Thyroid gland (tissue), 4 donors: Measurements from ENCODE around the gene REN. TPM values are rescaled to one million over a fixed set of nuclear protein-coding genes. Genes with fewer than 3 reads are reported as not detected.

ENCODE experiments used
- DNase-seq, 2 donors: peaks; one replicate each; pipeline ENCODE4 v3.0.0-alpha.2; 2019
- H3K27ac ChIP-seq, 3 donors: fragments of 200-600 bp; sonication (generic); 1 replicate in 2 of 3; 2 replicates in 1 of 3; pipeline ENCODE4 v1.5.1; 2016 to 2019; ENCODE audit warnings: mild to moderate bottlenecking in 1 of 3, moderate library complexity in 1 of 3
- H3K27me3 ChIP-seq: fragments of 200-600 bp; sonication (generic); one replicate; pipeline ENCODE4 v1.5.1; 2019
- H3K36me3 ChIP-seq, 2 donors: fragments of 200-600 bp; sonication (generic); one replicate each; pipeline ENCODE4 v1.5.1; 2016 to 2019
- H3K4me1 ChIP-seq, 2 donors: fragments of 200-600 bp; sonication (generic); one replicate each; pipeline ENCODE4 v1.5.1; 2017 to 2019
- H3K4me3 ChIP-seq, 3 donors: fragments of 200-600 bp; sonication (generic); replicated peaks in 1 of 3; 1 replicate in 2 of 3; 2 replicates in 1 of 3; pipeline ENCODE4 v1.5.1; 2016; ENCODE audit warnings: mild to moderate bottlenecking in 1 of 3
- H3K9me3 ChIP-seq: fragments of 200-600 bp; sonication (generic); one replicate; pipeline ENCODE4 v1.5.1; 2017
- CTCF ChIP-seq, 6 experiments: fragments of 200-600 bp in 3 of 6; fragments of 450-650 bp in 3 of 6; sonication (generic) in 3 of 6; IDR thresholded peaks; one replicate each; pipeline ENCODE4 v1.5.1; 2016 to 2019; ENCODE audit warnings: antibody characterized with exemption in 6 of 6, mild to moderate bottlenecking in 2 of 6, inconsistent platforms in 1 of 6, moderate library complexity in 1 of 6
- POLR2A ChIP-seq, 2 donors: fragments of 450-650 bp; IDR thresholded peaks; one replicate each; pipeline ENCODE4 v1.6.1; 2017; ENCODE audit warnings: antibody characterized with exemption in 2 of 2, mild to moderate bottlenecking in 2 of 2, moderate library complexity in 1 of 2
- WGBS, 2 donors: methylation state at CpG; one replicate each; pipeline ENCODE4 v1.1.5; 2017; 5-methylcytosine and 5-hydroxymethylcytosine counted together
- intact Hi-C: fragments of 100-400 bp; cut with DNase I; formaldehyde crosslinking; loops from one replicate; pipeline ENCODE4 v1.15.1; 2023
- total RNA-seq, 4 donors: library from RNA; depleted of rRNA; stranded (reverse); fragments of >200 nt; gene quantifications; one replicate each; pipeline ENCODE4 v1.2.3, GENCODE V29; 2016

The REN gene
- total RNA-seq, 4 donors from 2014 or later = not detected

- Histone ChIP-seq H3K27ac (peak overlapping the region; percentile 68 to 95 (median 87)), H3K4me3 (peak overlapping the region in 1 of 3 donors; percentile 21), H3K36me3 (peaks cover 11 to 23% of the 10 kb centered on the region in 2 donors), H3K27me3 (no peaks in the 10 kb centered on the region), H3K9me3 (no peaks in the 10 kb centered on the region), H3K4me1 (peaks cover 38 to 40% of the 10 kb centered on the region in 2 donors)
- intact Hi-C loops = loop anchor here (5.0 kb wide), 2 partner anchors 42 to 267 kb away; partner anchors contain the start of gene SNRPE
- 4 to 20% methylated on average over 24 to 27 of the region's 29 CpGs for WGBS, 2 donors
- peak; percentile 74 to 93 (median 82) for TF ChIP-seq CTCF (IDR thresholded peaks at IDR 0.05)
- TF ChIP-seq POLR2A (IDR thresholded peaks at IDR 0.05) = peak in 1 of 2 donors; percentile 48
- peak; percentile 86 to 87 for DNase-seq
Measured at GRCh38 chr1:204128964-204129896, 36.9 kb downstream of the REN start.

- peaks cover 38 to 40% of the 10 kb centered on the region in 2 donors for H3K4me1 ChIP-seq
- no peak for TF ChIP-seq POLR2A (IDR thresholded peaks at IDR 0.05)
- no peak for TF ChIP-seq CTCF (IDR thresholded peaks at IDR 0.05)
- H3K4me3 ChIP-seq = peak overlapping the region in 1 of 3 donors; percentile 21
- intact Hi-C loops = loop anchor here (5.0 kb wide), 2 partner anchors 41 to 266 kb away; partner anchors contain the start of gene SNRPE
- H3K27me3 ChIP-seq = no peaks in the 10 kb centered on the region
- H3K27ac ChIP-seq = peak overlapping the region; percentile 68 to 95 (median 87)
- no peak for DNase-seq
- WGBS, 2 donors = 76 to 83% methylated on average over 4 of the region's 4 CpGs
- H3K9me3 ChIP-seq = no peaks in the 10 kb centered on the region
- H3K36me3 ChIP-seq = peaks cover 13 to 26% of the 10 kb centered on the region in 2 donors
Measured at GRCh38 chr1:204128464-204128963, 37.6 kb downstream of the REN start.

- peaks cover 21 to 34% of the 10 kb centered on the region in 2 donors for H3K36me3 ChIP-seq
- no peak overlapping the region for H3K4me3 ChIP-seq
- H3K27me3 ChIP-seq = no peaks in the 10 kb centered on the region
- TF ChIP-seq CTCF (IDR thresholded peaks at IDR 0.05) (peak; percentile 94 to 99 (median 97)), POLR2A (IDR thresholded peaks at IDR 0.05) (no peak)
- intact Hi-C loops = loop anchor here (5.0 kb wide), 2 partner anchors 40 to 265 kb away; partner anchors contain the start of gene SNRPE
- peak overlapping the region in 1 of 3 donors; percentile 68 for H3K27ac ChIP-seq
- H3K9me3 ChIP-seq = no peaks in the 10 kb centered on the region
- 41 to 61% methylated on average over 5 of the region's 5 CpGs for WGBS, 2 donors
- DNase-seq = peak; percentile 74 to 77
- peaks cover 38 to 40% of the 10 kb centered on the region in 2 donors for H3K4me1 ChIP-seq
Measured at GRCh38 chr1:204127597-204128242, 38.4 kb downstream of the REN start.

GRCh38 chr1:204126956-204127355 is 39.2 kb downstream of the REN start:
- H3K4me3 ChIP-seq = no peak overlapping the region
- H3K4me1 ChIP-seq = peaks cover 38 to 40% of the 10 kb centered on the region in 2 donors
- no peak for TF ChIP-seq CTCF (IDR thresholded peaks at IDR 0.05)
- no peak for TF ChIP-seq POLR2A (IDR thresholded peaks at IDR 0.05)
- H3K36me3 ChIP-seq = peaks cover 29 to 35% of the 10 kb centered on the region in 2 donors
- H3K27me3 ChIP-seq = no peaks in the 10 kb centered on the region
- intact Hi-C loops = loop anchor here (5.0 kb wide), 2 partner anchors 40 to 265 kb away; partner anchors contain the start of gene SNRPE
- no peak for DNase-seq
- H3K27ac ChIP-seq = peak overlapping the region in 1 of 3 donors; percentile 25
- WGBS, 2 donors = 49 to 55% methylated on average over 7 of the region's 7 CpGs
- H3K9me3 ChIP-seq = no peaks in the 10 kb centered on the region
